GM12878 (cell line): ENCODE results near the gene GOPC.

ENCODE experiments used
- BHLHE40 ChIP-seq, 2 experiments: fragments of 450-650 bp in 1 of 2; IDR thresholded peaks; 2 replicates each; pipeline ENCODE4 v1.6.1; 2011 to 2017; ENCODE audit warnings: low read depth in 2 of 2, borderline replicate concordance in 1 of 2, improper control_type of control experiment in 1 of 2, low read length in 1 of 2, mild to moderate bottlenecking in 1 of 2
- POLR2A ChIP-seq: IDR thresholded peaks from 2 replicates; pipeline ENCODE4 v1.6.1; 2011; ENCODE audit warnings: low read depth, mild to moderate bottlenecking, low read length
- RAD21 ChIP-seq: IDR thresholded peaks from 2 replicates; pipeline ENCODE4 v1.6.1; 2011; ENCODE audit warnings: mild to moderate bottlenecking, low read depth, low read length, moderate library complexity; ENCODE audit not compliant: insufficient read depth
- RCOR1 ChIP-seq: conservative IDR thresholded peaks from 2 replicates; pipeline ENCODE4 v1.6.1; 2012; ENCODE audit warnings: low read depth, low read length, improper control_type of control experiment
- SP1 ChIP-seq: IDR thresholded peaks from one replicate; pipeline ENCODE4 v1.6.1; 2011; ENCODE audit warnings: low read depth, low read length
- TF ChIP-seq, protein P1 (sequence below): fragments of 450-650 bp; formaldehyde crosslinking; IDR thresholded peaks from 2 replicates; pipeline ENCODE4 v1.4.0; 2020; ENCODE audit warnings: mild to moderate bottlenecking, moderate library complexity
- TF ChIP-seq, protein P2 (sequence below), 3 experiments: IDR thresholded peaks in 2 of 3; conservative IDR thresholded peaks in 1 of 3; 2 replicates each; pipeline ENCODE4 v1.5.1; 2011; ENCODE audit warnings: low read depth in 3 of 3, low read length in 3 of 3, mild to moderate bottlenecking in 3 of 3, control low read depth in 2 of 3, moderate library complexity in 2 of 3, inconsistent platforms in 1 of 3, mixed read lengths in 1 of 3; ENCODE audit not compliant: control insufficient read depth in 2 of 3, insufficient read depth in 1 of 3; ENCODE audit errors: extremely low read depth in 1 of 3
- TF ChIP-seq, protein P3 (sequence below): IDR thresholded peaks from 2 replicates; pipeline ENCODE4 v1.6.1; 2012; ENCODE audit warnings: low read depth, low read length, improper control_type of control experiment
- TF ChIP-seq, protein P4 (sequence below): fragments of 450-650 bp; IDR thresholded peaks from 2 replicates; pipeline ENCODE4 v1.6.1; 2017; ENCODE audit warnings: mild to moderate bottlenecking
- TF ChIP-seq, protein P5 (sequence below): fragments of 450-650 bp; formaldehyde crosslinking; IDR thresholded peaks from 2 replicates; pipeline ENCODE4 v1.4.0; 2022; ENCODE audit warnings: mild to moderate bottlenecking, moderate library complexity

DNA sequence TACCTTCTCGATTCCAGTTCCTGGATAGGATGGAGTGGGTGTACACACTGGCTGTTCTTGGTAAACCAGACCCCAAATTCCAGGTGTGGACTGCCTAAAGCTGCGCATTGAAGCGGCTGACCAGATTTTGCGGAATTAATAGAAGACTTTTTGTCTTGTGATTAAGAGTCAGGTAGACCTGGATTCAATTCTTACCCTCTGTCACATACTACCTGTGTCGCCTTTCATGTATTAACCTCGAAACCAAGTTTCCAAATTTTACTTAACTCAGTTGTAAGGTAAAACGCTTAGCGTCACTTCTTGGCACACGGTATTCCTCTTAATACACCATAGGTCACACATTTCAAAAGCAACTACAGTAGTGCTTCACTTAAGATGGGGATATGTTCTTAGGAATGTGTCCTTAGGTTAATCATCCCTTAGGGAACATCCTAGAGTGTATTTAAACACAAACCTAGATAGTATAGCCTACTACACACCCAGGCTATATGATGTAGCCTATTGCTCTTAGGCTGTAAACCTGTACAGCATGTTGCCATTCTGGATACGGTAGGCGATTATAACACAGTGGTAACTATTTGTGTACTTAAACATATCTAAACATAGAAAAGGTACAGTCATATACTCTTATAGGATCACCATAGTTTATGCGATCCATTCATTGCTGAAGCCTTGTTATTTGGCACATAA lies 733 bp upstream of the GOPC start:
- TF ChIP-seq BHLHE40 (IDR thresholded peaks at IDR 0.05; ENCODE audit: borderline replicate concordance in 1 of 2, low read depth in 2 of 2, low read length in 1 of 2) (no peak), POLR2A (no peak), RAD21 (no peak), RCOR1 (no peak), SP1 (no peak)
- TF ChIP-seq, protein P1, sequence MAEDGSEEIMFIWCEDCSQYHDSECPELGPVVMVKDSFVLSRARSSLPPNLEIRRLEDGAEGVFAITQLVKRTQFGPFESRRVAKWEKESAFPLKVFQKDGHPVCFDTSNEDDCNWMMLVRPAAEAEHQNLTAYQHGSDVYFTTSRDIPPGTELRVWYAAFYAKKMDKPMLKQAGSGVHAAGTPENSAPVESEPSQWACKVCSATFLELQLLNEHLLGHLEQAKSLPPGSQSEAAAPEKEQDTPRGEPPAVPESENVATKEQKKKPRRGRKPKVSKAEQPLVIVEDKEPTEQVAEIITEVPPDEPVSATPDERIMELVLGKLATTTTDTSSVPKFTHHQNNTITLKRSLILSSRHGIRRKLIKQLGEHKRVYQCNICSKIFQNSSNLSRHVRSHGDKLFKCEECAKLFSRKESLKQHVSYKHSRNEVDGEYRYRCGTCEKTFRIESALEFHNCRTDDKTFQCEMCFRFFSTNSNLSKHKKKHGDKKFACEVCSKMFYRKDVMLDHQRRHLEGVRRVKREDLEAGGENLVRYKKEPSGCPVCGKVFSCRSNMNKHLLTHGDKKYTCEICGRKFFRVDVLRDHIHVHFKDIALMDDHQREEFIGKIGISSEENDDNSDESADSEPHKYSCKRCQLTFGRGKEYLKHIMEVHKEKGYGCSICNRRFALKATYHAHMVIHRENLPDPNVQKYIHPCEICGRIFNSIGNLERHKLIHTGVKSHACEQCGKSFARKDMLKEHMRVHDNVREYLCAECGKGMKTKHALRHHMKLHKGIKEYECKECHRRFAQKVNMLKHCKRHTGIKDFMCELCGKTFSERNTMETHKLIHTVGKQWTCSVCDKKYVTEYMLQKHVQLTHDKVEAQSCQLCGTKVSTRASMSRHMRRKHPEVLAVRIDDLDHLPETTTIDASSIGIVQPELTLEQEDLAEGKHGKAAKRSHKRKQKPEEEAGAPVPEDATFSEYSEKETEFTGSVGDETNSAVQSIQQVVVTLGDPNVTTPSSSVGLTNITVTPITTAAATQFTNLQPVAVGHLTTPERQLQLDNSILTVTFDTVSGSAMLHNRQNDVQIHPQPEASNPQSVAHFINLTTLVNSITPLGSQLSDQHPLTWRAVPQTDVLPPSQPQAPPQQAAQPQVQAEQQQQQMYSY: no peak
- TF ChIP-seq, protein P2, sequence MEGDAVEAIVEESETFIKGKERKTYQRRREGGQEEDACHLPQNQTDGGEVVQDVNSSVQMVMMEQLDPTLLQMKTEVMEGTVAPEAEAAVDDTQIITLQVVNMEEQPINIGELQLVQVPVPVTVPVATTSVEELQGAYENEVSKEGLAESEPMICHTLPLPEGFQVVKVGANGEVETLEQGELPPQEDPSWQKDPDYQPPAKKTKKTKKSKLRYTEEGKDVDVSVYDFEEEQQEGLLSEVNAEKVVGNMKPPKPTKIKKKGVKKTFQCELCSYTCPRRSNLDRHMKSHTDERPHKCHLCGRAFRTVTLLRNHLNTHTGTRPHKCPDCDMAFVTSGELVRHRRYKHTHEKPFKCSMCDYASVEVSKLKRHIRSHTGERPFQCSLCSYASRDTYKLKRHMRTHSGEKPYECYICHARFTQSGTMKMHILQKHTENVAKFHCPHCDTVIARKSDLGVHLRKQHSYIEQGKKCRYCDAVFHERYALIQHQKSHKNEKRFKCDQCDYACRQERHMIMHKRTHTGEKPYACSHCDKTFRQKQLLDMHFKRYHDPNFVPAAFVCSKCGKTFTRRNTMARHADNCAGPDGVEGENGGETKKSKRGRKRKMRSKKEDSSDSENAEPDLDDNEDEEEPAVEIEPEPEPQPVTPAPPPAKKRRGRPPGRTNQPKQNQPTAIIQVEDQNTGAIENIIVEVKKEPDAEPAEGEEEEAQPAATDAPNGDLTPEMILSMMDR (IDR thresholded peaks at IDR 0.05 in 2 of 3, conservative IDR thresholded peaks at IDR 0.05 in 1 of 3; ENCODE audit: control insufficient read depth in 2 of 3, extremely low read depth in 1 of 3, insufficient read depth in 1 of 3, low read depth in 3 of 3, low read length in 3 of 3): no peak
- TF ChIP-seq, protein P3, sequence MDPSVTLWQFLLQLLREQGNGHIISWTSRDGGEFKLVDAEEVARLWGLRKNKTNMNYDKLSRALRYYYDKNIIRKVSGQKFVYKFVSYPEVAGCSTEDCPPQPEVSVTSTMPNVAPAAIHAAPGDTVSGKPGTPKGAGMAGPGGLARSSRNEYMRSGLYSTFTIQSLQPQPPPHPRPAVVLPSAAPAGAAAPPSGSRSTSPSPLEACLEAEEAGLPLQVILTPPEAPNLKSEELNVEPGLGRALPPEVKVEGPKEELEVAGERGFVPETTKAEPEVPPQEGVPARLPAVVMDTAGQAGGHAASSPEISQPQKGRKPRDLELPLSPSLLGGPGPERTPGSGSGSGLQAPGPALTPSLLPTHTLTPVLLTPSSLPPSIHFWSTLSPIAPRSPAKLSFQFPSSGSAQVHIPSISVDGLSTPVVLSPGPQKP: no peak
- TF ChIP-seq, protein P4, sequence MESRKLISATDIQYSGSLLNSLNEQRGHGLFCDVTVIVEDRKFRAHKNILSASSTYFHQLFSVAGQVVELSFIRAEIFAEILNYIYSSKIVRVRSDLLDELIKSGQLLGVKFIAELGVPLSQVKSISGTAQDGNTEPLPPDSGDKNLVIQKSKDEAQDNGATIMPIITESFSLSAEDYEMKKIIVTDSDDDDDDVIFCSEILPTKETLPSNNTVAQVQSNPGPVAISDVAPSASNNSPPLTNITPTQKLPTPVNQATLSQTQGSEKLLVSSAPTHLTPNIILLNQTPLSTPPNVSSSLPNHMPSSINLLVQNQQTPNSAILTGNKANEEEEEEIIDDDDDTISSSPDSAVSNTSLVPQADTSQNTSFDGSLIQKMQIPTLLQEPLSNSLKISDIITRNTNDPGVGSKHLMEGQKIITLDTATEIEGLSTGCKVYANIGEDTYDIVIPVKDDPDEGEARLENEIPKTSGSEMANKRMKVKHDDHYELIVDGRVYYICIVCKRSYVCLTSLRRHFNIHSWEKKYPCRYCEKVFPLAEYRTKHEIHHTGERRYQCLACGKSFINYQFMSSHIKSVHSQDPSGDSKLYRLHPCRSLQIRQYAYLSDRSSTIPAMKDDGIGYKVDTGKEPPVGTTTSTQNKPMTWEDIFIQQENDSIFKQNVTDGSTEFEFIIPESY: no peak
- TF ChIP-seq, protein P5, sequence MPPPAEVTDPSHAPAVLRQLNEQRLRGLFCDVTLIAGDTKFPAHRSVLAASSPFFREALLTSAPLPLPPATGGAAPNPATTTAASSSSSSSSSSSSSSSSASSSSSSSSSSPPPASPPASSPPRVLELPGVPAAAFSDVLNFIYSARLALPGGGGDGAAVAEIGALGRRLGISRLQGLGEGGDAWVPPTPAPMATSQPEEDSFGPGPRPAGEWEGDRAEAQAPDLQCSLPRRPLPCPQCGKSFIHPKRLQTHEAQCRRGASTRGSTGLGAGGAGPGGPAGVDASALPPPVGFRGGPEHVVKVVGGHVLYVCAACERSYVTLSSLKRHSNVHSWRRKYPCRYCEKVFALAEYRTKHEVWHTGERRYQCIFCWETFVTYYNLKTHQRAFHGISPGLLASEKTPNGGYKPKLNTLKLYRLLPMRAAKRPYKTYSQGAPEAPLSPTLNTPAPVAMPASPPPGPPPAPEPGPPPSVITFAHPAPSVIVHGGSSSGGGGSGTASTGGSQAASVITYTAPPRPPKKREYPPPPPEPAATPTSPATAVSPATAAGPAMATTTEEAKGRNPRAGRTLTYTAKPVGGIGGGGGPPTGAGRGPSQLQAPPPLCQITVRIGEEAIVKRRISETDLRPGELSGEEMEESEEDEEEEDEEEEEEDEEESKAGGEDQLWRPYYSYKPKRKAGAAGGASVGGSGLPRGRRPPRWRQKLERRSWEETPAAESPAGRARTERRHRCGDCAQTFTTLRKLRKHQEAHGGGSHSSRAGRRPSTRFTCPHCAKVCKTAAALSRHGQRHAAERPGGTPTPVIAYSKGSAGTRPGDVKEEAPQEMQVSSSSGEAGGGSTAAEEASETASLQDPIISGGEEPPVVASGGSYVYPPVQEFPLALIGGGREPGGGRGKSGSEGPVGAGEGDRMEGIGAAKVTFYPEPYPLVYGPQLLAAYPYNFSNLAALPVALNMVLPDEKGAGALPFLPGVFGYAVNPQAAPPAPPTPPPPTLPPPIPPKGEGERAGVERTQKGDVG (CRISPR knock-in tag): no peak
